CD8-positive, alpha-beta memory T cell (primary cell): Measurements from ENCODE around the gene ELP5. TPM values are rescaled to one million over a fixed set of nuclear protein-coding genes. Genes with fewer than 3 reads are reported as not detected.

ENCODE experiments used
- CTCF ChIA-PET: fragments of 350-600 bp; sonication (Branson Sonifier 250); formaldehyde crosslinking; loops from one replicate; lab custom pipeline; 2021; ENCODE audit warnings: antibody characterized with exemption; lab: Charles Lee
- POLR2A ChIA-PET: fragments of 350-600 bp; sonication (Branson Sonifier 250); formaldehyde crosslinking; loops from one replicate; lab custom pipeline; 2021; ENCODE audit warnings: antibody characterized with exemption; lab: Charles Lee
- DNase-seq, 5 donors: peaks; one replicate each; pipeline versions ENCODE4 v3.0.0 to v3.0.0-alpha.2; 2020 to 2022; ENCODE audit warnings: mixed read lengths in 1 of 5
- H3K27ac ChIP-seq: one replicate; pipeline ENCODE4 v1.7.0; 2013; ENCODE audit warnings: low read depth, mild to moderate bottlenecking, low read length, moderate library complexity
- H3K27me3 ChIP-seq: 2 replicates; pipeline ENCODE4 v1.7.0; 2013; ENCODE audit warnings: low read length, mild to moderate bottlenecking; ENCODE audit not compliant: insufficient read depth, poor library complexity, severe bottlenecking
- H3K36me3 ChIP-seq: 2 replicates; pipeline ENCODE4 v1.7.0; 2013; ENCODE audit warnings: mild to moderate bottlenecking, low read length, moderate library complexity; ENCODE audit not compliant: insufficient read depth
- H3K4me1 ChIP-seq: 2 replicates; pipeline ENCODE4 v1.7.0; 2013; ENCODE audit warnings: mild to moderate bottlenecking, low read length, moderate library complexity; ENCODE audit not compliant: insufficient read depth
- H3K4me3 ChIP-seq: 2 replicates; pipeline ENCODE4 v1.7.0; 2013; ENCODE audit warnings: mild to moderate bottlenecking, low read length
- H3K9me3 ChIP-seq: 2 replicates; pipeline ENCODE4 v1.7.0; 2013; ENCODE audit warnings: mild to moderate bottlenecking, low read length
- H3K27ac Mint-ChIP-seq, 8 donors: one replicate each; pipeline ENCODE4 v1.8.0; 2020 to 2021; ENCODE audit warnings: mixed read lengths in 8 of 8, mild to moderate bottlenecking in 6 of 8, inconsistent platforms in 3 of 8, moderate library complexity in 3 of 8
- H3K27me3 Mint-ChIP-seq, 2 donors: one replicate each; pipeline ENCODE4 v1.8.0; 2020 to 2021; ENCODE audit warnings: mixed read lengths in 2 of 2, mild to moderate bottlenecking in 1 of 2, moderate library complexity in 1 of 2
- H3K36me3 Mint-ChIP-seq, 3 donors: one replicate each; pipeline ENCODE4 v1.8.0; 2020 to 2021; ENCODE audit warnings: mixed read lengths in 3 of 3, inconsistent platforms in 1 of 3, mild to moderate bottlenecking in 1 of 3
- H3K4me1 Mint-ChIP-seq, 3 donors: one replicate each; pipeline ENCODE4 v1.8.0; 2020 to 2021; ENCODE audit warnings: mixed read lengths in 3 of 3, inconsistent platforms in 1 of 3, mild to moderate bottlenecking in 1 of 3
- H3K4me3 Mint-ChIP-seq, 7 donors: one replicate each; pipeline ENCODE4 v1.8.0; 2020 to 2021; ENCODE audit warnings: mixed read lengths in 7 of 7, mild to moderate bottlenecking in 6 of 7, moderate library complexity in 4 of 7, inconsistent platforms in 2 of 7
- H3K9me3 Mint-ChIP-seq, 5 donors: one replicate each; pipeline ENCODE4 v1.8.0; 2020 to 2022; ENCODE audit warnings: mixed read lengths in 5 of 5, mild to moderate bottlenecking in 3 of 5, moderate library complexity in 2 of 5, inconsistent platforms in 1 of 5
- polyA plus RNA-seq: library from polyadenylated mRNA; unstranded; fragments of 300-500 nt; fragmentation: Illumina TruSeq; gene quantifications from one replicate; pipeline ENCODE4 v1.2.3, GENCODE V29; 2021
- total RNA-seq, 2 experiments: library from RNA; stranded (reverse); gene quantifications; one replicate each; pipeline ENCODE4 v1.2.3, GENCODE V29; 2021

The ELP5 gene
- total and polyA plus RNA-seq, 3 experiments from 2014 or later, result 84.8 to 111 (median 106) TPM

GRCh38 chr17:7296189-7296861, 44.3 kb downstream of the ELP5 start:
- Histone ChIP-seq H3K27me3 (peaks cover 7% of the 10 kb centered on the region), H3K4me1 (peaks cover 24% of the 10 kb centered on the region), H3K9me3 (no peaks in the 10 kb centered on the region), H3K27ac (no peak overlapping the region), H3K4me3 (no peak overlapping the region), H3K36me3 (no peaks in the 10 kb centered on the region)
- peaks cover 14 to 27% (median 22%) of the 10 kb centered on the region in 3 donors for H3K4me1 Mint-ChIP-seq
- DNase-seq, result peak in 4 of 5 donors; percentile 56 to 68 (median 60)
- H3K27me3 Mint-ChIP-seq, result peaks cover 20 to 23% of the 10 kb centered on the region in 2 donors
- peaks cover 0 to 2% (median 0%) of the 10 kb centered on the region in 5 donors for H3K9me3 Mint-ChIP-seq
- H3K27ac Mint-ChIP-seq, result no peak overlapping the region
- peak overlapping the region in 4 of 7 donors; percentile 19 to 48 (median 46) for H3K4me3 Mint-ChIP-seq
- POLR2A ChIA-PET, result interaction anchor here (0.6 to 2.1 kb wide), 8 partner anchors 9 to 160 kb away, joined by 3 to 9 read pairs (median 4); partner anchors contain the start of genes ACAP1 and SLC2A4
- CTCF ChIA-PET, result interaction anchor here (0.7 to 4.8 kb wide), 32 partner anchors 9 to 265 kb away, joined by 3 to 87 read pairs (median 5); partner anchors contain the start of genes ACADVL, ACAP1, DLG4 and GABARAP
- H3K36me3 Mint-ChIP-seq, result no peaks in the 10 kb centered on the region

- H3K27me3 Mint-ChIP-seq, result peaks cover 0 to 5% of the 10 kb centered on the region in 2 donors
- H3K9me3 ChIP-seq, result no peaks in the 10 kb centered on the region
- CTCF ChIA-PET, result interaction anchor here (1.6 to 2.6 kb wide), 3 partner anchors 8 to 383 kb away, joined by 3 to 17 read pairs (median 5); partner anchors contain the start of gene SLC2A4
- H3K36me3 Mint-ChIP-seq, result peaks cover 0 to 18% (median 0%) of the 10 kb centered on the region in 3 donors
- H3K36me3 ChIP-seq, result no peaks in the 10 kb centered on the region
- H3K27ac Mint-ChIP-seq, result peak overlapping the region in 1 of 8 donors; percentile 45
- no peak overlapping the region for H3K27ac ChIP-seq
- H3K4me3 Mint-ChIP-seq, result peak overlapping the region in 2 of 7 donors; percentile 6 to 24
- POLR2A ChIA-PET, result interaction anchor here (1.1 kb wide), 1 partner anchor 23 kb away, joined by 3 read pairs; no protein-coding TSS in a partner anchor
- no peak overlapping the region for H3K4me3 ChIP-seq
- DNase-seq, result no peak
- peaks cover 6% of the 10 kb centered on the region for H3K4me1 ChIP-seq
- H3K27me3 ChIP-seq, result no peaks in the 10 kb centered on the region
- H3K9me3 Mint-ChIP-seq, result peaks cover 0 to 1% (median 0%) of the 10 kb centered on the region in 5 donors
- peaks cover 12% of the 10 kb centered on the region in 3 donors for H3K4me1 Mint-ChIP-seq
These were observed 52.2 kb downstream of the ELP5 start for GRCh38 chr17:7304179-7304578.

GRCh38 chr17:7306911-7307685, 55.1 kb downstream of the ELP5 start, which contains the start of gene EIF5A:
EIF5A (plus strand) TSS chr17:7307628; CDS start chr17:7309636, 2,008 bp downstream.
- Histone ChIP-seq H3K9me3 (no peaks in the 10 kb centered on the region), H3K4me3 (peak within 1 kb of the TSS; percentile 62), H3K27me3 (no peaks in the 10 kb centered on the region), H3K27ac (peak within 1 kb of the TSS; percentile 98), H3K36me3 (peaks cover 24% of the 10 kb centered on the region), H3K4me1 (peaks cover 30% of the 10 kb centered on the region)
- peak within 1 kb of the TSS; percentile 92 to 99 (median 95) for H3K4me3 Mint-ChIP-seq
- ChIA-PET POLR2A (no interaction called here), CTCF (interaction anchor here (2.2 kb wide), 1 partner anchor 49 kb away, joined by 9 read pairs; the partner anchor contains the start of gene TMEM95)
- DNase-seq, result peak; percentile 100
- H3K4me1 Mint-ChIP-seq, result peaks cover 36 to 39% (median 38%) of the 10 kb centered on the region in 3 donors
- H3K36me3 Mint-ChIP-seq, result peaks cover 12 to 48% (median 13%) of the 10 kb centered on the region in 3 donors
- peak within 1 kb of the TSS; percentile 97 to 99 (median 99) for H3K27ac Mint-ChIP-seq
- H3K9me3 Mint-ChIP-seq, result peaks cover 0 to 1% (median 0%) of the 10 kb centered on the region in 5 donors
- peaks cover 0 to 5% of the 10 kb centered on the region in 2 donors for H3K27me3 Mint-ChIP-seq

GRCh38 chr17:7307686-7308624, 55.9 kb downstream of the ELP5 start:
- Histone ChIP-seq H3K4me3 (peak overlapping the region; percentile 60), H3K4me1 (peaks cover 38% of the 10 kb centered on the region), H3K36me3 (peaks cover 33% of the 10 kb centered on the region), H3K9me3 (no peaks in the 10 kb centered on the region), H3K27ac (peak overlapping the region; percentile 98), H3K27me3 (no peaks in the 10 kb centered on the region)
- POLR2A ChIA-PET, result interaction anchor here (2.0 to 3.2 kb wide), 2 partner anchors 22 to 29 kb away, joined by 9 to 16 read pairs; partner anchors contain the start of gene ACAP1
- peak overlapping the region; percentile 97 to 99 (median 99) for H3K27ac Mint-ChIP-seq
- H3K4me3 Mint-ChIP-seq, result peak overlapping the region; percentile 92 to 99 (median 95)
- peaks cover 44 to 47% (median 45%) of the 10 kb centered on the region in 3 donors for H3K4me1 Mint-ChIP-seq
- DNase-seq, result peak in 3 of 5 donors; percentile 51 to 81 (median 56)
- H3K36me3 Mint-ChIP-seq, result peaks cover 13 to 56% (median 14%) of the 10 kb centered on the region in 3 donors
- H3K27me3 Mint-ChIP-seq, result peaks cover 0 to 7% of the 10 kb centered on the region in 2 donors
- peaks cover 0 to 1% (median 0%) of the 10 kb centered on the region in 5 donors for H3K9me3 Mint-ChIP-seq
- CTCF ChIA-PET, result interaction anchor here (0.8 to 1.7 kb wide), 3 partner anchors 12 to 41 kb away, joined by 3 to 8 read pairs (median 4); no protein-coding TSS in a partner anchor

GRCh38 chr17:7308625-7309433, 56.8 kb downstream of the ELP5 start:
- peaks cover 47% of the 10 kb centered on the region for H3K4me1 ChIP-seq
- Mint-ChIP-seq H3K36me3 (peaks cover 13 to 65% (median 14%) of the 10 kb centered on the region in 3 donors), H3K4me3 (peak overlapping the region; percentile 91 to 98 (median 95)), H3K27me3 (peaks cover 0 to 13% of the 10 kb centered on the region in 2 donors), H3K4me1 (peaks cover 51 to 56% (median 53%) of the 10 kb centered on the region in 3 donors), H3K27ac (peak overlapping the region; percentile 97 to 99 (median 99)), H3K9me3 (peaks cover 0 to 1% (median 0%) of the 10 kb centered on the region in 5 donors)
- H3K9me3 ChIP-seq, result no peaks in the 10 kb centered on the region
- H3K4me3 ChIP-seq, result peak overlapping the region; percentile 60
- no peaks in the 10 kb centered on the region for H3K27me3 ChIP-seq
- ChIA-PET POLR2A (interaction anchor here (0.5 to 3.2 kb wide), 6 partner anchors 15 to 264 kb away, joined by 3 to 16 read pairs (median 7); partner anchors contain the start of gene ACAP1), CTCF (interaction anchor here (0.7 to 1.7 kb wide), 6 partner anchors 13 to 43 kb away, joined by 3 to 8 read pairs (median 4); partner anchors contain the start of gene ACAP1)
- peak overlapping the region; percentile 98 for H3K27ac ChIP-seq
- peak; percentile 79 to 95 (median 90) for DNase-seq
- H3K36me3 ChIP-seq, result peaks cover 41% of the 10 kb centered on the region
